GM18873 (cell line): ENCODE measurements around the gene BRWD1.
"Not testable (repeated sequence)": the region's sequence is repeated elsewhere in the genome, so short reads cannot be mapped to it uniquely, and the experiment has no call there.

Experiments used
- ATAC-seq: cut with Tn5 transposase; IDR thresholded peaks from one replicate; pipeline ENCODE4 v1.9.1; 2021; ENCODE audit warnings: mild to moderate bottlenecking, moderate library complexity, moderate number of reproducible peaks; ENCODE audit not compliant: unreplicated experiment, low FRiP score

The BRWD1 gene

GRCh38 chr21:39180429-39181019 is 132.9 kb downstream of the BRWD1 start:
- no peak for ATAC-seq

GRCh38 chr21:39178421-39178820 is 135.0 kb downstream of the BRWD1 start:
- ATAC-seq, result no peak

GRCh38 chr21:39176271-39176709 is 137.1 kb downstream of the BRWD1 start:
- ATAC-seq, result no peak

- no peak for ATAC-seq
These were observed 137.8 kb downstream of the BRWD1 start for GRCh38 chr21:39175665-39176064.

GRCh38 chr21:39175154-39175553 is 138.3 kb downstream of the BRWD1 start:
- ATAC-seq, result no peak

- no peak for ATAC-seq
These were observed 139.4 kb downstream of the BRWD1 start for GRCh38 chr21:39173716-39174680.

GRCh38 chr21:39169906-39170305 is 143.5 kb downstream of the BRWD1 start:
- ATAC-seq, result no peak

- ATAC-seq, result no peak
These were observed 144.6 kb downstream of the BRWD1 start for GRCh38 chr21:39168800-39169199.

GRCh38 chr21:39164523-39164922 is 148.9 kb downstream of the BRWD1 start:
- no peak for ATAC-seq

- no peak for ATAC-seq
These were observed 152.4 kb downstream of the BRWD1 start for GRCh38 chr21:39161064-39161463.

- ATAC-seq, result no peak
These were observed 153.9 kb downstream of the BRWD1 start for GRCh38 chr21:39159342-39160063.

- not testable (repeated sequence) for ATAC-seq
These were observed 156.2 kb downstream of the BRWD1 start for GRCh38 chr21:39157241-39157640.

- no peak for ATAC-seq
These were observed 157.4 kb downstream of the BRWD1 start for GRCh38 chr21:39156024-39156423.

- no peak for ATAC-seq
These were observed 157.9 kb downstream of the BRWD1 start for GRCh38 chr21:39155578-39155977.

- ATAC-seq, result no peak
These were observed 159.6 kb downstream of the BRWD1 start for GRCh38 chr21:39153842-39154241.

GRCh38 chr21:39153373-39153772 is 160.1 kb downstream of the BRWD1 start:
- no peak for ATAC-seq

GRCh38 chr21:39152271-39152670 is 161.2 kb downstream of the BRWD1 start:
- no peak for ATAC-seq

GRCh38 chr21:39150877-39151276 is 162.6 kb downstream of the BRWD1 start:
- no peak for ATAC-seq

GRCh38 chr21:39150316-39150715 is 163.1 kb downstream of the BRWD1 start:
- ATAC-seq, result no peak

- no peak for ATAC-seq
These were observed 163.6 kb downstream of the BRWD1 start for GRCh38 chr21:39149882-39150281.

- no peak for ATAC-seq
These were observed 164.5 kb downstream of the BRWD1 start for GRCh38 chr21:39148975-39149374.
